ENCODE results near the gene TBATA. TPM values are rescaled to one million over a fixed set of nuclear protein-coding genes. Genes with fewer than 3 reads are reported as not detected.
A peak's percentile ranks its signal among the peaks of the same experiment; 100 is the strongest.

TBATA gene
- total and polyA plus RNA-seq, 2 of the 8 experiments (the other 6 are each of a cell fraction or from before 2014, with no cell fraction given) = not detected

DNA sequence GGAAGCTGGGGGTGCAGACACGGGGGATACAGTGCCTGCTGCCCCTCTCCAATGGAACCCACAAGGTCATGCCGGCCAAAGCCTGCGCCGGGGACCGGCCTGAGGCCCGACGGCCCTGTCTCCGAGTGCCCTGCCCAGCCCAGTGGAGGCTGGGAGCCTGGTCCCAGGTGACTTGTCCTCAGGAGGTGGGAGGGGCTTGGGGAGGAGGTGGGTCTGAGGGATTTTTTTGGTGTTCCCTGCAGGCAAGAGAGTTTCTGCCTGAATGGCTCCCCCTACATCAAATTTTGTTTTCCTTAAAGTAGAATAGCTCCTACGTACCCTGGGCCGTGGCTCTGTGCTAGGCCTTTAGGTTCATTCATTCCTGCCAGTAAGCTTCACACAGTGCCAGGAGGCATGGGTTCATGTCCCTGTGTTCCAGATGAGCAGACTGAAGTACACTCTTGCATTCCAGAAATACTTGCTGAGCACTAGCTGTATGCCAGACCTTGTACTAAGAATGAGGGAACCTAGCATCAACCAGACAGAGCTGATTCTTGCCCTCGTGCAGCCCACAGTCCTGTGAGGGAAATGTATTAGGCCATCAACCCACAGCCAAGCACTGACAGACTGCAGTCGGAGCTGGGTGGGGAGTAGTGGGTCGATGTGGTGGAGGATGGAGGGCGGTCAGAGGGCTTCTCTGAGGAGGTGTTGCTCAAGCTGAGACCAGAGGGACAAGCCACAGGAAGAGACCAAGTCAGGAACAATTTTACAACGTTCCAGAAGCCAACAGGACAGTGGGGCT is 31.1 kb downstream of the TBATA start:
- Histone ChIP-seq H4K5ac (ENCODE audit: insufficient read length, low read depth, low read length) (no peak overlapping the region), H3K27me3 (replicated peaks in 1 of 4; ENCODE audit: control insufficient read depth in 3 of 4, extremely low read depth in 1 of 4, insufficient read depth in 3 of 4, low read length in 3 of 4) (no peaks in the 10 kb centered on the region), H2BK5ac (ENCODE audit: low read depth, low read length) (0 out of 2 replicates have a peak overlapping the region, but pooled peaks have one; percentile 12), H3K23ac (ENCODE audit: insufficient read length) (no peak overlapping the region), H2BK12ac (ENCODE audit: low read depth, low read length) (0 out of 2 replicates have a peak overlapping the region, but pooled peaks have one; percentile 10), H3K4me2 (ENCODE audit: insufficient read depth in 1 of 2, low read depth in 2 of 2, low read length in 2 of 2) (no peak overlapping the region), H3K4ac (replicated peaks; ENCODE audit: insufficient read length, low read depth, low read length) (no peak overlapping the region), H3K79me1 (ENCODE audit: low read depth, low read length) (no peaks in the 10 kb centered on the region), H2BK15ac (ENCODE audit: low read length) (no peak overlapping the region), H2BK20ac (ENCODE audit: low read length) (no peak overlapping the region), H3K4me3 (ENCODE audit: extremely low read depth in 1 of 4, insufficient read depth in 2 of 4, low read depth in 3 of 4, low read length in 4 of 4) (no peak overlapping the region), H3K36me3 (ENCODE audit: control insufficient read depth in 2 of 4, insufficient read depth in 4 of 4, low read length in 3 of 4) (no peaks in the 10 kb centered on the region), H3K79me2 (ENCODE audit: control insufficient read depth in 1 of 2, insufficient read depth in 2 of 2, low read length in 2 of 2) (no peaks in the 10 kb centered on the region), H4K20me1 (replicated peaks in 1 of 2; ENCODE audit: control insufficient read depth in 1 of 2, insufficient read depth in 2 of 2, low read length in 2 of 2) (no peaks in the 10 kb centered on the region), H3K23me2 (ENCODE audit: low read depth, low read length) (no peaks in the 10 kb centered on the region), H3K27ac (ENCODE audit: low read depth, low read length) (no peak overlapping the region), H2AK5ac (ENCODE audit: low read depth, low read length) (no peak overlapping the region), H2AFZ (ENCODE audit: low read length) (no peak overlapping the region), H3K14ac (ENCODE audit: insufficient read length) (no peak overlapping the region), H3K18ac (ENCODE audit: extremely low read depth, low read length) (peak overlapping the region; percentile 78), H4K8ac (ENCODE audit: extremely low read depth, insufficient read depth, low read length) (no peak overlapping the region), H3K56ac (replicated peaks; ENCODE audit: insufficient read length, low read depth, low read length) (no peak overlapping the region), H3K9ac (replicated peaks in 1 of 4; ENCODE audit: extremely low read depth in 1 of 4, low read depth in 3 of 4, low read length in 3 of 4) (no peak overlapping the region), H3K9me3 (ENCODE audit: insufficient read depth in 2 of 2, low read depth in 1 of 2, low read length in 1 of 2) (no peaks in the 10 kb centered on the region), H3K4me1 (replicated peaks in 1 of 4; ENCODE audit: control insufficient read depth in 3 of 4, insufficient read depth in 4 of 4, low read length in 3 of 4) (peaks cover 0 to 3% (median 0%) of the 10 kb centered on the region in 4 experiments; a peak in 4 of 7 replicates), H4K91ac (replicated peaks; ENCODE audit: insufficient read length, low read length) (no peak overlapping the region), H2BK120ac (replicated peaks; ENCODE audit: low read depth, low read length) (no peak overlapping the region)
- TF ChIP-seq BRCA1 (IDR thresholded peaks at IDR 0.05; ENCODE audit: low read depth, low read length) (no peak), KDM5A (IDR thresholded peaks at IDR 0.05; ENCODE audit: low read length) (no peak), TEAD4 (IDR thresholded peaks at IDR 0.05; ENCODE audit: low read depth, low read length) (0 out of 2 replicates have a peak, but pooled peaks have one; percentile 35)
- WGBS, 2 experiments (ENCODE audit: extremely low coverage in 1 of 2, insufficient coverage in 1 of 2, insufficient read length in 1 of 2, insufficient replicate concordance in 2 of 2, low coverage in 1 of 2, low lambda C conversion rate in 2 of 2, missing lambda C conversion rate in 1 of 2) = 77% methylated on average over 15 of the region's 15 CpGs; no CpG with 5 or more reads in 1 of the 2 experiments
- FAIRE-seq (no peak), DNase-seq (ENCODE audit: low read depth in 1 of 2, low spot score in 2 of 2) (peak in 1 of 2 experiments; percentile 50)
- ChIA-PET POLR2A (ENCODE audit: partially characterized antibody) (interaction anchor here (1.0 kb wide), 1 partner anchor 133 kb away, joined by 3 read pairs; no protein-coding TSS in a partner anchor), CTCF (ENCODE audit: partially characterized antibody) (interaction anchor here (0.7 to 3.7 kb wide), 15 partner anchors 9 to 204 kb away, joined by 3 to 11 read pairs (median 4); no protein-coding TSS in a partner anchor)

All from H1 (cell line).